Stimulated activated CD4-positive, alpha-beta T cell treated with anti-CD3 and anti-CD28 coated beads, Interleukin-2, amount 100 ng/mL, for 4 hours (primary cell): Measurements from ENCODE around the gene RGCC.
"Not testable (repeated sequence)": the region's sequence is repeated elsewhere in the genome, so short reads cannot be mapped to it uniquely, and the experiment has no call there.

ENCODE experiments used
- DNase-seq: peaks from one replicate; pipeline ENCODE4 v3.0.0-alpha.2; 2020; ENCODE audit warnings: low read depth

RGCC gene

GRCh38 chr13:41456768-41457588 lies at the start of gene RGCC:
Gene RGCC (plus strand): TSS chr13:41457550. CDS start chr13:41457708, 158 bp downstream.
- peak; percentile 98 for DNase-seq

GRCh38 chr13:41408121-41408520 lies 49.2 kb upstream of the RGCC start:
- no peak for DNase-seq

GRCh38 chr13:41408746-41409145 lies 48.6 kb upstream of the RGCC start:
- DNase-seq = no peak

- no peak for DNase-seq
Measured at GRCh38 chr13:41409611-41410010, 47.7 kb upstream of the RGCC start.

GRCh38 chr13:41411060-41411459 lies 46.3 kb upstream of the RGCC start:
- DNase-seq = no peak

GRCh38 chr13:41411522-41411921 lies 45.8 kb upstream of the RGCC start:
- peak; percentile 19 for DNase-seq

GRCh38 chr13:41413872-41414271 lies 43.5 kb upstream of the RGCC start:
- DNase-seq = no peak

- DNase-seq = no peak
Measured at GRCh38 chr13:41416276-41416675, 41.1 kb upstream of the RGCC start.

- DNase-seq = no peak
Measured at GRCh38 chr13:41418027-41418426, 39.3 kb upstream of the RGCC start.

GRCh38 chr13:41418731-41419130 lies 38.6 kb upstream of the RGCC start:
- DNase-seq = no peak

- no peak for DNase-seq
Measured at GRCh38 chr13:41419206-41419605, 38.1 kb upstream of the RGCC start.

GRCh38 chr13:41420146-41420545 lies 37.2 kb upstream of the RGCC start:
- DNase-seq = no peak

GRCh38 chr13:41421330-41421729 lies 36.0 kb upstream of the RGCC start:
- not testable (repeated sequence) for DNase-seq

GRCh38 chr13:41421983-41422382 lies 35.4 kb upstream of the RGCC start:
- not testable (repeated sequence) for DNase-seq

- DNase-seq = not testable (repeated sequence)
Measured at GRCh38 chr13:41423259-41423658, 34.1 kb upstream of the RGCC start.

- not testable (repeated sequence) for DNase-seq
Measured at GRCh38 chr13:41424675-41425074, 32.7 kb upstream of the RGCC start.

GRCh38 chr13:41426047-41426446 lies 31.3 kb upstream of the RGCC start:
- no peak for DNase-seq

GRCh38 chr13:41427666-41428065 lies 29.7 kb upstream of the RGCC start:
- no peak for DNase-seq

GRCh38 chr13:41428155-41428554 lies 29.2 kb upstream of the RGCC start:
- DNase-seq = peak; percentile 24

GRCh38 chr13:41434030-41434429 lies 23.3 kb upstream of the RGCC start:
- not testable (repeated sequence) for DNase-seq

- DNase-seq = no peak
Measured at GRCh38 chr13:41434831-41435520, 22.4 kb upstream of the RGCC start.

GRCh38 chr13:41443969-41444368 lies 13.4 kb upstream of the RGCC start:
- DNase-seq = no peak

- DNase-seq = no peak
Measured at GRCh38 chr13:41452462-41452861, 4.9 kb upstream of the RGCC start.
